ENCODE results near the gene HAPSTR1. TPM values are rescaled to one million over a fixed set of nuclear protein-coding genes. Genes with fewer than 3 reads are reported as not detected.

The HAPSTR1 gene
- total RNA-seq, 6 experiments from 2014 or later = 65.0 to 77.4 (median 72.0) TPM

GRCh38 chr16:9047689-9048301 is 43.6 kb upstream of the HAPSTR1 start:
- Mint-ChIP-seq H3K36me3 (ENCODE audit: low read depth) (peaks cover 10% of the 10 kb centered on the region), H3K4me1 (ENCODE audit: low read depth) (peaks cover 47% of the 10 kb centered on the region), H3K27ac (peak overlapping the region; percentile 93), H3K9me3 (peaks cover under 1% of the 10 kb centered on the region; the same call in 1 of the 2 replicates), H3K4me3 (peak overlapping the region; percentile 52), H3K27me3 (ENCODE audit: insufficient read depth) (no peaks in the 10 kb centered on the region)
- DNase-seq = peak; percentile 100
- no peak for TF ChIP-seq CTCF (IDR thresholded peaks at IDR 0.05)

- Mint-ChIP-seq H3K9me3 (no peaks in the 10 kb centered on the region), H3K4me3 (peak overlapping the region; percentile 52), H3K27me3 (ENCODE audit: insufficient read depth) (no peaks in the 10 kb centered on the region), H3K27ac (peak overlapping the region; percentile 93), H3K4me1 (ENCODE audit: low read depth) (peaks cover 47% of the 10 kb centered on the region), H3K36me3 (ENCODE audit: low read depth) (peaks cover 10% of the 10 kb centered on the region)
- DNase-seq = no peak
- no peak for TF ChIP-seq CTCF (IDR thresholded peaks at IDR 0.05)
Measured at GRCh38 chr16:9048302-9048700, 43.1 kb upstream of the HAPSTR1 start.

GRCh38 chr16:9049241-9049640 is 42.2 kb upstream of the HAPSTR1 start:
- peak; percentile 82 for DNase-seq
- Mint-ChIP-seq H3K4me1 (ENCODE audit: low read depth) (peaks cover 51% of the 10 kb centered on the region), H3K36me3 (ENCODE audit: low read depth) (peaks cover 13% of the 10 kb centered on the region), H3K4me3 (peak overlapping the region; percentile 76), H3K27me3 (ENCODE audit: insufficient read depth) (no peaks in the 10 kb centered on the region), H3K27ac (peak overlapping the region; percentile 97), H3K9me3 (no peaks in the 10 kb centered on the region)
- no peak for TF ChIP-seq CTCF (IDR thresholded peaks at IDR 0.05)

GRCh38 chr16:9050102-9050830 is 41.2 kb upstream of the HAPSTR1 start:
- Mint-ChIP-seq H3K27me3 (ENCODE audit: insufficient read depth) (no peaks in the 10 kb centered on the region), H3K4me1 (ENCODE audit: low read depth) (peaks cover 61% of the 10 kb centered on the region), H3K9me3 (no peaks in the 10 kb centered on the region), H3K4me3 (peak overlapping the region; percentile 30; the same call in 1 of the 2 replicates), H3K27ac (peak overlapping the region; percentile 97), H3K36me3 (ENCODE audit: low read depth) (peaks cover 15% of the 10 kb centered on the region)
- DNase-seq = no peak
- peak; percentile 82 for TF ChIP-seq CTCF (IDR thresholded peaks at IDR 0.05)

- peak; percentile 61 for DNase-seq
- Mint-ChIP-seq H3K27ac (no peak overlapping the region), H3K36me3 (ENCODE audit: low read depth) (peaks cover 4% of the 10 kb centered on the region), H3K4me1 (ENCODE audit: low read depth) (peaks cover 52% of the 10 kb centered on the region), H3K9me3 (no peaks in the 10 kb centered on the region), H3K27me3 (ENCODE audit: insufficient read depth) (peaks cover 2% of the 10 kb centered on the region; the same call in 1 of the 2 replicates), H3K4me3 (peak overlapping the region; percentile 9; the same call in 1 of the 2 replicates)
- no peak for TF ChIP-seq CTCF (IDR thresholded peaks at IDR 0.05)
Measured at GRCh38 chr16:9053006-9053601, 38.3 kb upstream of the HAPSTR1 start.

Data from HFFc6 (cell line).